GM12875 (cell line): ENCODE measurements around the gene DUSP10.

Experiments
- H3K4me3 ChIP-seq: one replicate; pipeline ENCODE4 v1.5.1; 2011; ENCODE audit warnings: low read depth, low read length, control low read depth
- TF ChIP-seq, protein P1 (sequence below): IDR thresholded peaks from 2 replicates; pipeline ENCODE4 v1.5.1; 2011; ENCODE audit warnings: low read depth, mild to moderate bottlenecking, control low read depth, inconsistent platforms, low read length, moderate library complexity, borderline replicate concordance; ENCODE audit not compliant: insufficient read depth

Gene DUSP10

DNA sequence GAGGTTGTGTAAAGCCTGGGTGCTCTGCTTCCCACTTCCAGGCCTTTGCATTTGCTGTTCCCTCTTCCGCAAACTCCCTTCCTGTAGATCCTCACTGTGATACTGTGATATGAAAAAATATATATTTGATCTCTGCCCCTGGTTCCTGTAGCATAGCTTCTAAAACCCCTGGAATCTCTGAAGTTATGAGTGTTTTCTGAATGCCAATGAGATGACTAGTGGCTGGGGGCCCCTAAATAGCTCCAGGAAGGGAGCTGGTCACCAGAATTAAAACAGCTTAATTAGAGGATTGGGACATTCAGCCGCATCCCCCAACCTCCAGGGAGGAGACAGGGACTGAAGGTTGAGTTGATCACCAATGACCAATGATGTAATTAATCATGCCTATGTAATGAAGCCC, 21.9 kb downstream of the DUSP10 start:
- no peak overlapping the region for H3K4me3 ChIP-seq
- TF ChIP-seq, protein P1, sequence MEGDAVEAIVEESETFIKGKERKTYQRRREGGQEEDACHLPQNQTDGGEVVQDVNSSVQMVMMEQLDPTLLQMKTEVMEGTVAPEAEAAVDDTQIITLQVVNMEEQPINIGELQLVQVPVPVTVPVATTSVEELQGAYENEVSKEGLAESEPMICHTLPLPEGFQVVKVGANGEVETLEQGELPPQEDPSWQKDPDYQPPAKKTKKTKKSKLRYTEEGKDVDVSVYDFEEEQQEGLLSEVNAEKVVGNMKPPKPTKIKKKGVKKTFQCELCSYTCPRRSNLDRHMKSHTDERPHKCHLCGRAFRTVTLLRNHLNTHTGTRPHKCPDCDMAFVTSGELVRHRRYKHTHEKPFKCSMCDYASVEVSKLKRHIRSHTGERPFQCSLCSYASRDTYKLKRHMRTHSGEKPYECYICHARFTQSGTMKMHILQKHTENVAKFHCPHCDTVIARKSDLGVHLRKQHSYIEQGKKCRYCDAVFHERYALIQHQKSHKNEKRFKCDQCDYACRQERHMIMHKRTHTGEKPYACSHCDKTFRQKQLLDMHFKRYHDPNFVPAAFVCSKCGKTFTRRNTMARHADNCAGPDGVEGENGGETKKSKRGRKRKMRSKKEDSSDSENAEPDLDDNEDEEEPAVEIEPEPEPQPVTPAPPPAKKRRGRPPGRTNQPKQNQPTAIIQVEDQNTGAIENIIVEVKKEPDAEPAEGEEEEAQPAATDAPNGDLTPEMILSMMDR: no peak

DNA sequence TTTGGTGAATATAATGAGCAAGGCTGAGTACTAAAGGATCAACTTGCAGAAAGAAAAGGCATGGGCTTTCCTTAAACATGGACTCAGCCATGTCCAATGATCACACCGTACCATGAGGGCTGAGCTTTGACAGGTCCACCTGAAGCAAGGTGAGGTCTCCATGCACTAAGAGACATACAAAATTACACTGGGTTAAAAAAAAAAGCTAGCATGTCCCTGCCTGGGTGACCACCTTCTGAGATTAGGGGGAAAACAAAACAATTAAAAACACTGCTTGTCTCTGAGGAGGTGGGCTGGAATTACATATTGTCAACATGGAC, 22.7 kb downstream of the DUSP10 start:
- TF ChIP-seq, protein P1: no peak
- no peak overlapping the region for H3K4me3 ChIP-seq

DNA sequence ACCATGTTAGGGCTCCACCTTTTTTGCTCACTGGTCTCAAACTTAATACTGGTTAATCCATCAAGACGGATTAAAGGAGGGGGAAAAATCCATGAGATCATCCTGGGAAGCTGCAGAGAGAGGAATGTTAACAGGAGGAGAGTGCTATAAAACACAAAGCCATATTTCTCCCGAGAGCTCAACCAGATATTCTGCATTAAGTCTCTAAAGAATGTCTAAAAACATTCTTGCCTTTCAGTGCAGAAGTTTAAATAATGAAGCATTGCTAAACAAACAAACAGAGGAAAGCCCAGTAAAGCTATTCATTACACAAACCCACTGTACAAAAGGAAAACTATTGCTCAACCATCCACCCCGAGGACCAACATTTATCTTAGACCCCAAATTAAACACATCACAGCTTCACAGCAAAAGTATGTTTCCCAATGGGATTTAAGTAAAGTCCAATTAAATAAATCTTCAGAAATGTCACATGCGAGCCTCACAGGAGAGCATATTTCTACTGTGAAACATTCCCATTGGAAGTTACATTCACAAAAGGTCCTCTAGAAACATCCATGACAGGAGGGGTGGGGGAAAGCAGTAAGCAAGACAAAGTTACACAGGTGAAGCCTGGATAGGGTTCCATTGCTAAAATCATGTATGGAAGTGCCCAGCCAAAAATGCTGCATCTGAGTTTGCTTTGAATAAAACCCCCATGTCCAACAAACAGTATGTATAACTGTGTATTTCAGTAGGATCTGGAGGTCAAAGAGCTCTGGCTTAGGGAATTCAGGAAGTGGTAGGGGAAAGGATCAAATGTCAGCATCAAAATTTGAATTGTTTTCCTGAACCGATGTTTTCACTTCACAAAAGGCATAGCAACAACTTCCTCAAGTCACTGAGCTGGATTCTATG, 23.3 kb downstream of the DUSP10 start:
- H3K4me3 ChIP-seq: no peak overlapping the region
- TF ChIP-seq, protein P1: no peak

DNA sequence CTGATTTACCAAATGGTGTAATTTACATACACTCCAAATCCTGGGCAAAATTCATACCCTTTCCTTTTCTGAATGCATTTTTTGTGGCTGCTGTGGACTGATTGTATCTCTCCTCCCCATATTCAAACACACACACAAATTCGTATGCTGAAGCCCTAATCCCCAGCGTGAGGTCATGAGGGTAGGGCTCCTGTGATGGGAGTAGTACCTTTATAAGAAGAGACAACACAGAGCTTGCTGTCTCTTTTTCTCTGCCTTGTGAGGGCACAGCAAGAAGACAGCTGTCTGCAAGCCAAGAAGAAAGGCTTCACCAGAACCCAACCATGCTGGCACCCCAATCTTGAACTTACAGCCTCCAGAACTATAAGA, 24.4 kb downstream of the DUSP10 start:
- H3K4me3 ChIP-seq: no peak overlapping the region
- TF ChIP-seq, protein P1: no peak

DNA sequence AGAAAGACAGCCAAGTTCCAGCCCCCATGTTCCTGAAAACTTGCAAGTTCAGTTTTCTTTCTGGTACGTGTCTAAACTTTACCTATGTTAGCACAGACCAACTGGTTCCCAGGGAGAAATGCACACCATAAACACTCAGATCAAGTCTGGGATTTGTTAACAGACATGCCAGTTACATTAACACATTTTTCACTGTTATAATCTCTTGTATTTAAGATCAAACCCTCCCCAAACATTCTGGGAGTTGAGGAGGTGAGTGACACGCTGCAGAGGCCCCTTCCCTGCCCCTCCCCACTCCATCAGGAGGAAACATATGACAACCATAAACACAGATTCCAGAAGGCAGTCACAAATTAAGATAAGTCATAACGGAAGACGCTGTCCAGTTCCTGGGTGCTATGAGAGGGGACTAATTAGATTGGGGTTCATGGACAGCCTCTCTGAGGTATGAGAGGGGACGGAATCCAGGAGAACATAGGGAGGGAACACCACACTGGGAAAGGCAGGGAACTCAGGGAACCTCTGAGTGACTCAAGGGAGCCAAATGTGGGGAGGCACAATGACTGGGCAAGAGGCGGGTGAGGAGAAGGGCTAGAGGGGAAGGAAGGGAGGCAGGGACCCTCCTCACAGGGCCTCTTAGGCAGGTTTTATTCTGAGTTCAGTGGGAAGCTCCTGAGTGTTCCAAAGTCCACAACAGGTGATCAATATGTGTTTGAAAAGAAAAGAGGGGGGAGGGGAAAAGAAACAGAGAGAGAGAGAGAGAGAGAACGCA, 25.0 kb downstream of the DUSP10 start:
- no peak overlapping the region for H3K4me3 ChIP-seq
- TF ChIP-seq, protein P1: no peak

DNA sequence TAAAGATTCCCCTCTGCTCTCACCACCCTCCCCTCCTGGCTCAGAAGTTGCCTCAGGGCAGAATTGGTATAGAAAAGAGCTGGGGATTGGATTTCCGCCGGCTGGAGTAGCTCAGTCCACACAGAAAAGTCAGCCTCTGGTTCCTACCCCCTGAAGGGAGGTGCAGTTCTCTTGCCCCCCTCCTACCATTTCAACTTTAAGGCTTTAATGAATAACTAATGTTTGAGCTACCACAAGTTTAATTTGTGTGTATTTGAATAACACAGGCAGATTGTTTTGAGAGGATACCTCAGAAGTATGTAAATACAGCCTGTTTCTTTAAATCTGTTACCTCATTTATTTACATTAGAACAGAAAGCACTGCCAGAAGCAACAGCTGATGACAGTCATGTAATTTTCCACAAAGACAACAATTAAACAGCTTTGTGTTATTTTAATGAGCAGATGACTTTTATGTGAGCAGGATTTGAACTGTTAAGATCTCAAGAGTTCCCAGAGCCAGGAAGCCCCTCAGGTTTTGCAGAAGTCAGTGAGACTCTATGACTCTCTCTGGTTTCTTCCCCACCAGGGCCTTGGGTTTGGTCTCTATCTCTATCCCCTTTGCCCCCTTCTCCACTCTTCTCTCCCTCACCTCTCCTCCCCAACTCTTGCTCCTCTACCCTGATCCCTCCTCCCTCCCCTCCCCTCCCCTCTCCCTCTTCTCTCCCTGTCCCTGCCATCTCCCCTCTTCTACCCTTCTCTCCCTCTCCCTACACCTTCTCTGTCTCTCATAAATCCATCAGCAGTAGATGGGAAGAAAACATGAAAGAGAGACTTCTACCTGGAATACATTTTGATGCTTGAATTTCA, 26.3 kb downstream of the DUSP10 start:
- no peak overlapping the region for H3K4me3 ChIP-seq
- TF ChIP-seq, protein P1: no peak
